Hepatocyte (in vitro differentiated cells): Measurements from ENCODE around the gene SLC27A2. TPM values are rescaled to one million over a fixed set of nuclear protein-coding genes. Genes with fewer than 3 reads are reported as not detected.

Experiments used
- DNase-seq: peaks from one replicate; pipeline ENCODE4 v3.0.0-alpha.2; 2016; ENCODE audit warnings: low spot score
- H2AFZ ChIP-seq: fragments of 200-600 bp; sonication (generic); 2 replicates; pipeline ENCODE4 v1.6.0; 2016; ENCODE audit warnings: antibody characterized with exemption, mild to moderate bottlenecking
- H3K27ac ChIP-seq: fragments of 200-600 bp; sonication (generic); 2 replicates; pipeline ENCODE4 v1.5.1; 2016; ENCODE audit warnings: mild to moderate bottlenecking
- H3K27me3 ChIP-seq: fragments of 200-600 bp; sonication (generic); 2 replicates; pipeline ENCODE4 v1.6.1; 2016
- H3K36me3 ChIP-seq: fragments of 200-600 bp; sonication (generic); replicated peaks from 2 replicates; pipeline ENCODE4 v1.5.1; 2016; ENCODE audit warnings: low read depth; ENCODE audit not compliant: insufficient read depth
- H3K4me1 ChIP-seq: fragments of 200-600 bp; sonication (generic); 2 replicates; pipeline ENCODE4 v1.5.1; 2016; ENCODE audit warnings: mild to moderate bottlenecking, moderate library complexity; ENCODE audit not compliant: insufficient read depth
- H3K4me2 ChIP-seq: fragments of 200-600 bp; sonication (generic); 2 replicates; pipeline ENCODE4 v1.6.0; 2016
- H3K4me3 ChIP-seq: fragments of 200-600 bp; sonication (generic); 2 replicates; pipeline ENCODE4 v1.5.1; 2016; ENCODE audit warnings: mild to moderate bottlenecking
- H3K79me2 ChIP-seq: fragments of 200-600 bp; sonication (generic); 2 replicates; pipeline ENCODE4 v1.6.0; 2017; ENCODE audit warnings: mild to moderate bottlenecking
- H3K9me2 ChIP-seq: fragments of 200-600 bp; sonication (generic); replicated peaks from 2 replicates; pipeline ENCODE4 v1.6.0; 2017; ENCODE audit warnings: mild to moderate bottlenecking; ENCODE audit not compliant: insufficient read depth
- H3K9me3 ChIP-seq: fragments of 200-600 bp; sonication (generic); 2 replicates; pipeline ENCODE4 v1.5.1; 2016; ENCODE audit warnings: low read depth, mild to moderate bottlenecking
- H4K20me1 ChIP-seq: fragments of 200-600 bp; sonication (generic); 2 replicates; pipeline ENCODE4 v1.6.0; 2016; ENCODE audit warnings: mild to moderate bottlenecking; ENCODE audit not compliant: insufficient read depth, poor library complexity, severe bottlenecking
- CTCF ChIP-seq: fragments of 200-600 bp; sonication (generic); IDR thresholded peaks from 2 replicates; pipeline ENCODE4 v1.5.1; 2016; ENCODE audit warnings: antibody characterized with exemption, mild to moderate bottlenecking; ENCODE audit not compliant: poor library complexity
- EZH2 ChIP-seq: fragments of 200-600 bp; sonication (generic); IDR thresholded peaks from 2 replicates; pipeline ENCODE4 v1.6.1; 2016; ENCODE audit warnings: antibody characterized with exemption, mild to moderate bottlenecking, borderline replicate concordance
- EZH2phosphoT487 ChIP-seq: fragments of 200-600 bp; sonication (generic); IDR thresholded peaks from one replicate; pipeline ENCODE4 v1.6.1; 2018; ENCODE audit warnings: antibody characterized with exemption, mild to moderate bottlenecking, low read depth, moderate library complexity; ENCODE audit not compliant: unreplicated experiment, severe bottlenecking
- WGBS: methylation state at CpG from one replicate; pipeline ENCODE4 v1.1.6; 2016; ENCODE audit warnings: low lambda C conversion rate; ENCODE audit errors: missing lambda C conversion rate; 5-methylcytosine and 5-hydroxymethylcytosine counted together
- polyA plus RNA-seq: library from polyadenylated mRNA; unstranded; fragments of >200 nt; fragmentation: Nextera tagmentation; extraction: Ambion mirVana; gene quantifications from 2 replicates; pipeline ENCODE4 v1.2.1, GENCODE V29; 2016
- total RNA-seq: library from RNA; depleted of rRNA; stranded (reverse); fragments of >200 nt; gene quantifications from 2 replicates; pipeline ENCODE4 v1.2.3, GENCODE V29; 2014

Gene SLC27A2
- total and polyA plus RNA-seq, 2 experiments from 2014 or later, result 24.8 to 41.3 TPM

GRCh38 chr15:50277370-50277769 is 95.4 kb downstream of the SLC27A2 start:
- TF ChIP-seq CTCF, result no peak
- no peak for TF ChIP-seq EZH2
- no peak for TF ChIP-seq EZH2phosphoT487
- no peaks in the 10 kb centered on the region for H3K4me1 ChIP-seq
- no peaks in the 10 kb centered on the region for H3K36me3 ChIP-seq
- no peaks in the 10 kb centered on the region for H3K79me2 ChIP-seq
- H3K9me3 ChIP-seq, result no peaks in the 10 kb centered on the region
- no peaks in the 10 kb centered on the region for H3K9me2 ChIP-seq
- no peak for DNase-seq
- no peak overlapping the region for H3K4me2 ChIP-seq
- no peaks in the 10 kb centered on the region for H4K20me1 ChIP-seq
- 88% methylated on average over 1 of the region's 1 CpG for WGBS
- H2AFZ ChIP-seq, result no peak overlapping the region
- H3K27me3 ChIP-seq, result no peaks in the 10 kb centered on the region
- H3K4me3 ChIP-seq, result no peak overlapping the region
- H3K27ac ChIP-seq, result no peak overlapping the region

GRCh38 chr15:50278496-50278895 is 96.5 kb downstream of the SLC27A2 start:
- TF ChIP-seq CTCF (no peak), EZH2 (no peak), EZH2phosphoT487 (no peak)
- 96% methylated on average over 4 of the region's 4 CpGs for WGBS
- Histone ChIP-seq H3K4me2 (no peak overlapping the region), H3K9me2 (no peaks in the 10 kb centered on the region), H3K79me2 (no peaks in the 10 kb centered on the region), H3K9me3 (no peaks in the 10 kb centered on the region), H3K36me3 (no peaks in the 10 kb centered on the region), H3K4me3 (no peak overlapping the region), H2AFZ (no peak overlapping the region), H3K4me1 (no peaks in the 10 kb centered on the region), H3K27ac (no peak overlapping the region), H3K27me3 (no peaks in the 10 kb centered on the region), H4K20me1 (no peaks in the 10 kb centered on the region)
- DNase-seq, result no peak

GRCh38 chr15:50280271-50280670 is 98.3 kb downstream of the SLC27A2 start:
- no peak for DNase-seq
- Histone ChIP-seq H3K79me2 (no peaks in the 10 kb centered on the region), H3K4me2 (no peak overlapping the region), H3K4me3 (no peak overlapping the region), H3K9me3 (no peaks in the 10 kb centered on the region), H4K20me1 (no peaks in the 10 kb centered on the region), H3K27me3 (no peaks in the 10 kb centered on the region), H3K27ac (no peak overlapping the region), H3K36me3 (no peaks in the 10 kb centered on the region), H3K9me2 (peaks cover 3% of the 10 kb centered on the region), H3K4me1 (no peaks in the 10 kb centered on the region), H2AFZ (no peak overlapping the region)
- no peak for TF ChIP-seq EZH2phosphoT487
- no peak for TF ChIP-seq EZH2
- no peak for TF ChIP-seq CTCF
- 91% methylated on average over 3 of the region's 3 CpGs for WGBS

DNA sequence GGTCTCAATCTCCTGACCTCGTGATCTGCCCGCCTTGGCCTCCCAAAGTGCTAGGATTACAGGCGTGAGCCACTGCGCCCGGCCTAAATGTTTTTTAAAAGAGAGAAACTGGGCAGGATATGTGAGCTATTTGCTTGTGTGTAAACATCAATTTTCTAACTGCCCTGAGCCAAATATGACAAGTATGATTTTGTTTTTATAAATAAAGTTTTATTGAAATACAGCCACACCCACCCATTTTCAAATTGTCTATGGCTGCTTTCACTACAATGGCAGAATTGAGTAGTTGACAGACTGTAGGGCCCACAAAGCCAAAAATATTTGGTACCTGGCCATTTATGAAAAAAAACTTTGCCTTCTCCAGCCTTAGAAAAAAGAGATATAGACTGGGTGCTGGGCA is 99.4 kb downstream of the SLC27A2 start:
- Histone ChIP-seq H4K20me1 (no peaks in the 10 kb centered on the region), H3K4me3 (no peak overlapping the region), H3K27ac (no peak overlapping the region), H3K4me1 (no peaks in the 10 kb centered on the region), H3K9me3 (no peaks in the 10 kb centered on the region), H3K79me2 (no peaks in the 10 kb centered on the region), H2AFZ (no peak overlapping the region), H3K9me2 (peaks cover 3% of the 10 kb centered on the region), H3K27me3 (no peaks in the 10 kb centered on the region), H3K36me3 (no peaks in the 10 kb centered on the region), H3K4me2 (no peak overlapping the region)
- DNase-seq, result no peak
- TF ChIP-seq EZH2 (no peak), EZH2phosphoT487 (no peak), CTCF (no peak)
- WGBS, result 83% methylated on average over 5 of the region's 5 CpGs
